ENCODE results near the gene ELF2.

DNA sequence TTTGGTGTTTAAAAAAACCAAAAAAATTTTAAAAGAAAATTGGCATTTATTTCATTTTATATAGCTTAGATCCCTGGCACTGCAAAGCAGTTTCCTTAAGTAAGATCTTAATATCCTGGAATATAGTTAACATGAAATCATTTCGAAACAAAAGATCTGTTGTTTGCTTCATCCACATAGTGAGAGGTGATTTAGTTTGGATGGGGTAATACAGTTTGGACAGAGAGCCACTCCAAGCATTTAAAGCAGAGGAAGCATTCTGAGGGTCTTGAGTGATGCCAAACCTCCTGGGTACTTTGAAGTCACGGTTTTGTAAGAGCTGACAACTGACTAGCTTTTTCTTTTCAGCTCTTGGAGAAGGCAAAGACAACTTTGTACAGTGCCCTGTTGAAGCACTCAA is 132.7 kb downstream of the ELF2 start:
- TF ChIP-seq CTCF (IDR thresholded peaks at IDR 0.05) (no peak), POLR2A (IDR thresholded peaks at IDR 0.05) (no peak)

Measured in lower leg skin (tissue), 3 donors.